ENCODE data around the gene PDK2. TPM values are rescaled to one million over a fixed set of nuclear protein-coding genes. Genes with fewer than 3 reads are reported as not detected.

Gene PDK2
- total RNA-seq, 1 experiment from 2014 or later = 25.3 TPM

DNA sequence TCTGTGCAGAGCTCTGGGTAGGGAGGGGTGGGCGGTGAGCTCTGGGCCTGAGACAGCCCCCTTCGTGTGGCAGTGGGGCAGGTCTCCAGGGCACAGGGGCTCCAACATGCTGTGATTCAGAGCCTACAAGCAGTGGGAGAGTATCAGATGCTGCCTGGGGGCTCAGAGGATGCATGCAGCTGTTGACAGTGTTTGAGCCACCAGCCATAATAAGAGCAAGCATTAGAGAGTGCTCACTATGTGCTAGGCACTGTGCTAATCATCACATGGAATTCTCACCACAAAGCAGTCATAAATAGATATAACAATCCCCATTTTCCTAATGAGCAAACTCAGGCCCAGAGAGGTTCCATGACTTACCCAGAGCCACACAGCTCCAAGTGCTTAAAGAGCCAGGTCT lies 8.1 kb downstream of the PDK2 start:
- Histone ChIP-seq H3K27me3 (replicated peaks) (no peaks in the 10 kb centered on the region), H3K27ac (no peak overlapping the region), H3K4me3 (no peak overlapping the region), H3K9me3 (replicated peaks) (no peaks in the 10 kb centered on the region), H3K36me3 (peaks cover 25% of the 10 kb centered on the region), H3K4me1 (replicated peaks) (peaks cover 6% of the 10 kb centered on the region; the same call in 1 of the 2 replicates)
- DNase-seq (ENCODE audit: low read depth in 1 of 2, low spot score in 2 of 2) = no peak

- Histone ChIP-seq H3K27ac (no peak overlapping the region), H3K36me3 (peaks cover 25% of the 10 kb centered on the region), H3K4me1 (replicated peaks) (peaks cover 6% of the 10 kb centered on the region; the same call in 1 of the 2 replicates), H3K4me3 (no peak overlapping the region), H3K27me3 (replicated peaks) (no peaks in the 10 kb centered on the region), H3K9me3 (replicated peaks) (no peaks in the 10 kb centered on the region)
- DNase-seq (ENCODE audit: low read depth in 1 of 2, low spot score in 2 of 2) = no peak
These were observed 8.8 kb downstream of the PDK2 start for GRCh38 chr17:50103941-50104340.

- no peaks in the 10 kb centered on the region for H3K27me3 ChIP-seq (replicated peaks)
- H3K27ac ChIP-seq = no peak overlapping the region
- H3K9me3 ChIP-seq (replicated peaks) = no peaks in the 10 kb centered on the region
- H3K4me3 ChIP-seq = no peak overlapping the region
- no peak for DNase-seq (ENCODE audit: low read depth in 1 of 2, low spot score in 2 of 2)
- peaks cover 22% of the 10 kb centered on the region for H3K36me3 ChIP-seq
- peaks cover 6% of the 10 kb centered on the region; the same call in 1 of the 2 replicates for H3K4me1 ChIP-seq (replicated peaks)
These were observed 10.7 kb downstream of the PDK2 start for GRCh38 chr17:50105811-50106210.

DNA sequence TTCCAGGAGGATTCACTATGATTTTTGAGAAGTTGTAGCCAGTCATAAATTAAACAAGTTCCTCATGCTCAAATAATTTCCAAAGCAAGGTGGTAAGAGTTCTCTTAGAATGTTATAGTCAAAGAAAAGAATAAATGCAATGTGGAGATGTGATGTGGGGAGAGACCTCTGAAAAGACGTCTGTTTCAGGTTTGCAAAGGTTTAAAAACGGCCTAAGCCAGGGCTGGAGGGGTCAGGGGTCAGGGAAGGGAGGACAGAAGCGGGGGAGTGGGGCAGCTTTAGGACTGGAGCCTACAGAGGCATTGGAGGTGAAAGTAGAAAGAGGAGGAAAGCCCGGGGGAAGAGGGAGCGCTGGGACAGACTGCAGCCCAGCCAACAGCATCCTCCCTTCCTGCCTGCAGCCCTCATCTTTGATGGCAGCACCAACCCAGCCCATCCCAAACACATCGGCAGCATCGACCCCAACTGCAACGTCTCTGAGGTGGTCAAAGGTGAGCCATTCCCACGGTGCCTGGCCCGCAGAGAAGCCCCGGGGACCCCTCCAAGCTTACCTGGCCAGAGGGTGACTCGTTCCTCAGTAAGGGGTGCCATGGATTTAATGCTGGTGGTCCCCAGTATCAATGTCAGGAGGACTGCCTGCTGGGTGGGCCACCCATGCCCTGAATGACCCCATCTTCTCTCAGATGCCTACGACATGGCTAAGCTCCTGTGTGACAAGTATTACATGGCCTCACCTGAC lies 11.4 kb downstream of the PDK2 start:
- no peaks in the 10 kb centered on the region for H3K27me3 ChIP-seq (replicated peaks)
- H3K27ac ChIP-seq = no peak overlapping the region
- H3K36me3 ChIP-seq = peaks cover 21% of the 10 kb centered on the region
- no peaks in the 10 kb centered on the region for H3K9me3 ChIP-seq (replicated peaks)
- DNase-seq (ENCODE audit: low read depth in 1 of 2, low spot score in 2 of 2) = no peak
- peaks cover 12% of the 10 kb centered on the region for H3K4me1 ChIP-seq (replicated peaks)
- H3K4me3 ChIP-seq = no peak overlapping the region

DNA sequence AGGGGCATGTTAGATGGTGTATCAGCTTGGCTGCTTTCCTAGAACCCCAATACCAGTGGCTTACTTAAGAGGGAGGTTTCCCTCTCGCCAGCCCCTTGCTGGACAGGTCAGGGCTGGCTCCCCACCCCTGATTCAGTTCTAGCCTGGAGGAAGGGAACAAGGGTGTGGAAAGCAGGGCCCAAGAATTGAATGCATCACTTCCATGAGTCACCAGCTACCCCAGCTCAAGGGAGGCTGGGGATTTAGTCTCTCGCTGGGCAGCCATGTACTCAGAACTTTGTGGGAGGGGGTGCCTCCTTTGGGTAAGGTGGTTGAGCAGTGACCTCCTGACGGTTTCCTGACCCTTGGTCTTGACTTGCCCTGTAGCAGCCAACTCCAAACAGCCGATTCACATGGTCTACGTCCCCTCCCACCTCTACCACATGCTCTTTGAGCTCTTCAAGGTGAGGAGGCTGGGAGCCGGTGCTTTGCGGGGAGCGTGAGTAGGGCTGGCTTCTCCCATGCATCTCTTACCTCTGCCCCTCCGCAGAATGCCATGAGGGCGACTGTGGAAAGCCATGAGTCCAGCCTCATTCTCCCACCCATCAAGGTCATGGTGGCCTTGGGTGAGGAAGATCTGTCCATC lies 12.8 kb downstream of the PDK2 start:
- Histone ChIP-seq H3K4me1 (replicated peaks) (peaks cover 25% of the 10 kb centered on the region), H3K4me3 (no peak overlapping the region), H3K27me3 (replicated peaks) (no peaks in the 10 kb centered on the region), H3K36me3 (peaks cover 21% of the 10 kb centered on the region), H3K27ac (no peak overlapping the region), H3K9me3 (replicated peaks) (no peaks in the 10 kb centered on the region)
- no peak for DNase-seq (ENCODE audit: low read depth in 1 of 2, low spot score in 2 of 2)

DNA sequence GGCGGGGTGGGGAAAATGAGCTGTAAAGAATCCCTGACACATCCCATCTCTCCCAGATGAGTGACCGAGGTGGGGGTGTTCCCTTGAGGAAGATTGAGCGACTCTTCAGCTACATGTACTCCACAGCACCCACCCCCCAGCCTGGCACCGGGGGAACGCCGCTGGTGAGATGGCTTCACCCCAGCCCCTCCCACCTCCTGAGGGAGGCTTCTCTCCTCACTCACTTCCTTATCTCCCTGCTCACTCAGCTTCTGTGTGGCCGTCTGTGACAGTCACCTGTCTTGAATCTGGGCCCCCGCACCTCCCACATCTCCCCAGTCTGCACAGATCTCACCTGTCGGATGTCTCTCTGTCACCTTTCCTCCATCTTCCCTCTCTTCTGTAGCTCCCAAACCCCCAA lies 13.4 kb downstream of the PDK2 start:
- no peak for DNase-seq (ENCODE audit: low read depth in 1 of 2, low spot score in 2 of 2)
- no peaks in the 10 kb centered on the region for H3K9me3 ChIP-seq (replicated peaks)
- H3K4me1 ChIP-seq (replicated peaks) = peaks cover 25% of the 10 kb centered on the region
- H3K27ac ChIP-seq = no peak overlapping the region
- no peak overlapping the region for H3K4me3 ChIP-seq
- peaks cover 21% of the 10 kb centered on the region for H3K36me3 ChIP-seq
- no peaks in the 10 kb centered on the region for H3K27me3 ChIP-seq (replicated peaks)

- no peak for DNase-seq (ENCODE audit: low read depth in 1 of 2, low spot score in 2 of 2)
- Histone ChIP-seq H3K27ac (no peak overlapping the region), H3K27me3 (replicated peaks) (no peaks in the 10 kb centered on the region), H3K36me3 (peaks cover 21% of the 10 kb centered on the region), H3K4me3 (no peak overlapping the region), H3K4me1 (replicated peaks) (peaks cover 25% of the 10 kb centered on the region), H3K9me3 (replicated peaks) (no peaks in the 10 kb centered on the region)
These were observed 14.1 kb downstream of the PDK2 start for GRCh38 chr17:50109207-50109606.

DNA sequence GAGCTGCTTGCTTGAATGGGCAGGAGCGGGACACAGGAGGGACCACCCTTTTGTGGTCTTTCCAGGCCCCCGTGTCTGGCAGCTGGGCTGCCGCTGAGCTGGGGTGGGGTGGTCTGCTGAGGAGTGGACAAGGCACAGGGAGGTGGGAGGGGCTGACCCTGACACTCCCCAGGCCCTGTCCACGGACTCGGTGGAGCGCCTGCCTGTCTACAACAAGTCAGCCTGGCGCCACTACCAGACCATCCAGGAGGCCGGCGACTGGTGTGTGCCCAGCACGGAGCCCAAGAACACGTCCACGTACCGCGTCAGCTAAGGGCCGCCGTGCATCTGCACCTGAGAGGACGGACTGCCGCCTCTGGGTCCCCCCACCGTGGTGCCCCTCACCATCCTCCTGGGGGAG lies 14.6 kb downstream of the PDK2 start:
- Histone ChIP-seq H3K9me3 (replicated peaks) (no peaks in the 10 kb centered on the region), H3K4me3 (no peak overlapping the region)
- DNase-seq (ENCODE audit: low read depth in 1 of 2, low spot score in 2 of 2) = no peak

GRCh38 chr17:50110591-50111349 lies 15.6 kb downstream of the PDK2 start:
- Histone ChIP-seq H3K27ac (no peak overlapping the region), H3K4me1 (replicated peaks) (peaks cover 25% of the 10 kb centered on the region), H3K9me3 (replicated peaks) (no peaks in the 10 kb centered on the region), H3K4me3 (no peak overlapping the region), H3K27me3 (replicated peaks) (no peaks in the 10 kb centered on the region), H3K36me3 (peaks cover 17% of the 10 kb centered on the region)
- DNase-seq (ENCODE audit: low read depth in 1 of 2, low spot score in 2 of 2) = no peak

More for the DNA sequence above, 14.6 kb downstream of the PDK2 start:
- Histone ChIP-seq H3K36me3 (peaks cover 21% of the 10 kb centered on the region), H3K4me1 (replicated peaks) (peaks cover 25% of the 10 kb centered on the region), H3K27me3 (replicated peaks) (no peaks in the 10 kb centered on the region), H3K27ac (no peak overlapping the region)

- Histone ChIP-seq H3K9me3 (replicated peaks) (no peaks in the 10 kb centered on the region), H3K4me3 (no peak overlapping the region), H3K27ac (no peak overlapping the region), H3K36me3 (peaks cover 16% of the 10 kb centered on the region), H3K27me3 (replicated peaks) (peaks cover 3% of the 10 kb centered on the region; the same call in 1 of the 2 replicates), H3K4me1 (replicated peaks) (peaks cover 25% of the 10 kb centered on the region)
- DNase-seq (ENCODE audit: low read depth in 1 of 2, low spot score in 2 of 2) = no peak
These were observed 16.8 kb downstream of the PDK2 start for GRCh38 chr17:50111673-50112655.

GRCh38 chr17:50112694-50113093 lies 17.5 kb downstream of the PDK2 start:
- H3K4me3 ChIP-seq = no peak overlapping the region
- peaks cover 29% of the 10 kb centered on the region for H3K4me1 ChIP-seq (replicated peaks)
- no peak for DNase-seq (ENCODE audit: low read depth in 1 of 2, low spot score in 2 of 2)
- H3K27ac ChIP-seq = no peak overlapping the region
- peaks cover 16% of the 10 kb centered on the region for H3K36me3 ChIP-seq
- peaks cover 9% of the 10 kb centered on the region for H3K27me3 ChIP-seq (replicated peaks)
- H3K9me3 ChIP-seq (replicated peaks) = no peaks in the 10 kb centered on the region

GRCh38 chr17:50113624-50114320 lies 18.6 kb downstream of the PDK2 start:
- Histone ChIP-seq H3K4me3 (no peak overlapping the region), H3K36me3 (peaks cover 11% of the 10 kb centered on the region), H3K9me3 (replicated peaks) (no peaks in the 10 kb centered on the region), H3K27ac (no peak overlapping the region), H3K27me3 (replicated peaks) (peaks cover 9% of the 10 kb centered on the region), H3K4me1 (replicated peaks) (peaks cover 24% of the 10 kb centered on the region)
- DNase-seq (ENCODE audit: low read depth in 1 of 2, low spot score in 2 of 2) = no peak

GRCh38 chr17:50114401-50114800 lies 19.2 kb downstream of the PDK2 start:
- H3K27me3 ChIP-seq (replicated peaks) = peaks cover 9% of the 10 kb centered on the region
- peaks cover 8% of the 10 kb centered on the region for H3K36me3 ChIP-seq
- no peaks in the 10 kb centered on the region for H3K9me3 ChIP-seq (replicated peaks)
- no peak overlapping the region for H3K27ac ChIP-seq
- DNase-seq (ENCODE audit: low read depth in 1 of 2, low spot score in 2 of 2) = no peak
- H3K4me1 ChIP-seq (replicated peaks) = peaks cover 24% of the 10 kb centered on the region
- no peak overlapping the region for H3K4me3 ChIP-seq

Data from SJSA1 (cell line).